HG02884 (cell line): ENCODE results near the gene RBM20.
A peak's percentile ranks its signal among the peaks of the same experiment; 100 is the strongest.
"Not testable (repeated sequence)": the region's sequence is repeated elsewhere in the genome, so short reads cannot be mapped to it uniquely, and the experiment has no call there.

Source experiments
- ATAC-seq: cut with Tn5 transposase; IDR thresholded peaks from one replicate; pipeline ENCODE4 v1.9.1; 2021; ENCODE audit warnings: mild to moderate bottlenecking, moderate library complexity; ENCODE audit not compliant: unreplicated experiment

The RBM20 gene

GRCh38 chr10:110863361-110863760 lies 219.2 kb downstream of the RBM20 start:
- no peak for ATAC-seq

- no peak for ATAC-seq
Observed at GRCh38 chr10:110863956-110864355, 219.8 kb downstream of the RBM20 start.

GRCh38 chr10:110864662-110865140 lies 220.6 kb downstream of the RBM20 start:
- ATAC-seq = peak; percentile 56

- no peak for ATAC-seq
Observed at GRCh38 chr10:110865186-110865808, 221.2 kb downstream of the RBM20 start.

GRCh38 chr10:110865809-110866482 lies 221.8 kb downstream of the RBM20 start:
- ATAC-seq = no peak

- not testable (repeated sequence) for ATAC-seq
Observed at GRCh38 chr10:110867011-110867806, 223.1 kb downstream of the RBM20 start.

- ATAC-seq = no peak
Observed at GRCh38 chr10:110867807-110868465, 223.8 kb downstream of the RBM20 start.

- no peak for ATAC-seq
Observed at GRCh38 chr10:110868981-110869380, 224.8 kb downstream of the RBM20 start.

- ATAC-seq = no peak
Observed at GRCh38 chr10:110870823-110871297, 226.7 kb downstream of the RBM20 start.

- ATAC-seq = peak; percentile 61
Observed at GRCh38 chr10:110871298-110872084, 227.4 kb downstream of the RBM20 start, which contains the start of gene PDCD4. Gene PDCD4, plus strand, starts transcription at chr10:110871928. Its CDS starts 4,100 bp downstream, at chr10:110876028.

GRCh38 chr10:110872145-110872983 lies 228.2 kb downstream of the RBM20 start:
- ATAC-seq = peak; percentile 34

GRCh38 chr10:110872984-110873923 lies 229.1 kb downstream of the RBM20 start:
- ATAC-seq = no peak

- no peak for ATAC-seq
Observed at GRCh38 chr10:110873951-110874350, 229.8 kb downstream of the RBM20 start.

GRCh38 chr10:110876000-110876399 lies 231.9 kb downstream of the RBM20 start:
- no peak for ATAC-seq

- no peak for ATAC-seq
Observed at GRCh38 chr10:110876788-110877187, 232.7 kb downstream of the RBM20 start.

- ATAC-seq = no peak
Observed at GRCh38 chr10:110880012-110880411, 235.9 kb downstream of the RBM20 start.

GRCh38 chr10:110881247-110881646 lies 237.1 kb downstream of the RBM20 start:
- ATAC-seq = no peak

GRCh38 chr10:110881905-110882304 lies 237.8 kb downstream of the RBM20 start:
- ATAC-seq = no peak
